ENCODE results near the gene PLEKHO1. TPM values are rescaled to one million over a fixed set of nuclear protein-coding genes. Genes with fewer than 3 reads are reported as not detected.
"Not testable (repeated sequence)": the region's sequence is repeated elsewhere in the genome, so short reads cannot be mapped to it uniquely, and the experiment has no call there.

The PLEKHO1 gene
- total RNA-seq, 3 donors from 2014 or later, result 10.0 to 228 (median 21.9) TPM

DNA sequence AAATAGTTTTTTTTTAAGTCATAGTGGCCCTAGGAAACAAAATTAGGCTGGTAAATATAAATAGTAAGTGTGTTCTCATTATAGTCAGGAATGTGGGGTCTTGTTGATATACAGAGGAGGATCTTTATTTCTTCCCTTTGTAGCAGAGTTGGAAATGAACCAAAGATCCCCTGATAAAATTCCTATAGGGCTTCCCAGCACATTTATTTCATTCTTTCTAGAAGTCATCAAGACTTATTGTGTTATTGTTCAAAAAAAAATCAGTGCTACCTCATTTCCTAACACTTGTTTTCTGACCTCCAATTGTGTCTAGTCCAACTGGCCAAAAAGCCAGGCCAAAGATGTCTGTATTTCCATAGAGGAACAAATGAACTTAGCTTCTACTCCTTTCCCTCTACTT, 7.6 kb upstream of the PLEKHO1 start:
- no peaks in the 10 kb centered on the region for H3K4me1 ChIP-seq (ENCODE audit: low read depth)
- no peaks in the 10 kb centered on the region for H3K36me3 ChIP-seq (ENCODE audit: low read depth)
- TF ChIP-seq, protein P1, sequence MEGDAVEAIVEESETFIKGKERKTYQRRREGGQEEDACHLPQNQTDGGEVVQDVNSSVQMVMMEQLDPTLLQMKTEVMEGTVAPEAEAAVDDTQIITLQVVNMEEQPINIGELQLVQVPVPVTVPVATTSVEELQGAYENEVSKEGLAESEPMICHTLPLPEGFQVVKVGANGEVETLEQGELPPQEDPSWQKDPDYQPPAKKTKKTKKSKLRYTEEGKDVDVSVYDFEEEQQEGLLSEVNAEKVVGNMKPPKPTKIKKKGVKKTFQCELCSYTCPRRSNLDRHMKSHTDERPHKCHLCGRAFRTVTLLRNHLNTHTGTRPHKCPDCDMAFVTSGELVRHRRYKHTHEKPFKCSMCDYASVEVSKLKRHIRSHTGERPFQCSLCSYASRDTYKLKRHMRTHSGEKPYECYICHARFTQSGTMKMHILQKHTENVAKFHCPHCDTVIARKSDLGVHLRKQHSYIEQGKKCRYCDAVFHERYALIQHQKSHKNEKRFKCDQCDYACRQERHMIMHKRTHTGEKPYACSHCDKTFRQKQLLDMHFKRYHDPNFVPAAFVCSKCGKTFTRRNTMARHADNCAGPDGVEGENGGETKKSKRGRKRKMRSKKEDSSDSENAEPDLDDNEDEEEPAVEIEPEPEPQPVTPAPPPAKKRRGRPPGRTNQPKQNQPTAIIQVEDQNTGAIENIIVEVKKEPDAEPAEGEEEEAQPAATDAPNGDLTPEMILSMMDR (IDR thresholded peaks at IDR 0.05), result no peak
- intact Hi-C loops (cut with DNase I, micrococcal nuclease), result no loop called here
- ATAC-seq (no peak), DNase-seq (no peak)
- H3K4me3 ChIP-seq, result no peak overlapping the region
- H3K9me3 ChIP-seq, result no peaks in the 10 kb centered on the region

DNA sequence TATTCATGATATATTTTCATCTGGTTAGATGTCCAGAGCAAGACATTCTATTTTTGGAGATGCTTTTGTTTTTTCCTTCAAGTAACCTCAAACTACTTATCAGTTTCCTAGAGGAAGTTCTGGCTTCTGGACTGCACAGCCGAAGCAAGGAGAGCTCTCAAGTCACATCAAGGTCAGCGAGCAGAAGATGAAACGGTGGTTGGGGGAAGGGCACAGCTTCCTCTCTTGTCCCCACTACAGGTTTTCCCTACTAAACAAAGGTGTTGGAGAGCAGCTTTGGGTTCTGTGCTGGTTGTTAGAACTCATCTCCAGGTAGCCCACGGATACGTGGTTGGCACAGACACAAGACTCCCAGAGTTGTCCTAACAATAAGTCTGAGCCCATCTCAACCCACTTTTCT, 5.1 kb upstream of the PLEKHO1 start:
- DNase-seq, result no peak
- TF ChIP-seq, protein P1 (IDR thresholded peaks at IDR 0.05), result no peak
- Histone ChIP-seq H3K36me3 (ENCODE audit: low read depth) (no peaks in the 10 kb centered on the region), H3K9me3 (no peaks in the 10 kb centered on the region), H3K4me1 (ENCODE audit: low read depth) (peaks cover 8% of the 10 kb centered on the region), H3K4me3 (no peak overlapping the region)
- intact Hi-C loops (cut with DNase I, micrococcal nuclease), result no loop called here
- ATAC-seq, result no peak

DNA sequence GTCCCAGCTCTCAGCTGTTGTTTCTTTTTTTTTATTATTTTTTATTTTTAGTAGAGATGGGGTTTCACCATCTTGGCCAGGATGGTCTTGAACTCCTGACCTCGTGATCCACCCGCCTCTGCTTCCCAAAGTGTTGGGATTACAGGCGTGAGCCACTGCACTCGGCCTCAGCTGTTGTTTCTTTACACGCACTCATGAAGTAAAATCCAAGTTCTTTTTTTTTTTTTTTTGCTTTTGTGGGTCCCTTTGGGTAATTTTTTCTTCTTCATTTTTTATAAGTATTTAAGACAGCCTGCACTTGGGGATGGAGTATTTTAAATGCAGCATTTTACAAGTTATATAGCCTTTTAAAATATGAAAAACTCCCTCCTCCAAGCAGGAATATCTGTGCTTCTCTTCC, 3.7 kb upstream of the PLEKHO1 start:
- ATAC-seq; intact Hi-C loops (cut with DNase I, micrococcal nuclease); H3K4me1 ChIP-seq (ENCODE audit: low read depth); H3K9me3 ChIP-seq; DNase-seq; H3K36me3 ChIP-seq (ENCODE audit: low read depth); H3K4me3 ChIP-seq: not testable (repeated sequence)

DNA sequence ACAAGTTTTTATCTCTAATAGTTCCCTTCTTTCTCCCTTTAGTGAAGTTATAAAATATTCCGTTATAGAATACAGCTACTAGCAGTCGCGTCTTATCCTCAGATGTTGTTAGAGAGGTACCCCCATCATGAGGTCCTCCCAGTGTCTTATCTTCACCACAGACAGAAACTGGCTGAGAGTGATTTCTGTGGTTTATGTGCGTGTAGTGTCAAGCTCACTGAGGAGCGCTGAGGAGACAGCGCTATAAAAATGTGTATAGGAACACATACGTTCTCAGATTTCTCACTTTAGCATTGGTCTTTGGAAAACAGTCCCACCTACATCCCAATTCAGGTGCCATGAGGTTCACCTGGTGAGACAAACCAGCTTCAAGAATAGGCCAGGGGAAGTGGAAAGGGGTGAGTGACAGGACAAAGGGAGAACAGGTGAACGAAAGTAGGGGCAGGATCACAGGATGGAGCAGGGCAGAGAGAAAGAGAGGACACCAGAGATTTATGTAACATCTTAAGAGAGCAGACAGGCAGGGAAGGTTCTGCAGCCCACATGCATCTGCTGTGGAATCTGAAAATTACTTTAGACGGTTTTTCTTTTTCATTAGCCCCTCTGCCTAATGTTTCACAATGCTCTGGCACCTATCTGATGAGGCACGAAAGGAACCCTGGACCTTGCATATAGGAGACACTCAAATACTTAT, 2.7 kb upstream of the PLEKHO1 start:
- Histone ChIP-seq H3K9me3 (no peaks in the 10 kb centered on the region), H3K4me1 (ENCODE audit: low read depth) (peaks cover 15% of the 10 kb centered on the region)
- intact Hi-C loops (cut with DNase I, micrococcal nuclease), result no loop called here

DNA sequence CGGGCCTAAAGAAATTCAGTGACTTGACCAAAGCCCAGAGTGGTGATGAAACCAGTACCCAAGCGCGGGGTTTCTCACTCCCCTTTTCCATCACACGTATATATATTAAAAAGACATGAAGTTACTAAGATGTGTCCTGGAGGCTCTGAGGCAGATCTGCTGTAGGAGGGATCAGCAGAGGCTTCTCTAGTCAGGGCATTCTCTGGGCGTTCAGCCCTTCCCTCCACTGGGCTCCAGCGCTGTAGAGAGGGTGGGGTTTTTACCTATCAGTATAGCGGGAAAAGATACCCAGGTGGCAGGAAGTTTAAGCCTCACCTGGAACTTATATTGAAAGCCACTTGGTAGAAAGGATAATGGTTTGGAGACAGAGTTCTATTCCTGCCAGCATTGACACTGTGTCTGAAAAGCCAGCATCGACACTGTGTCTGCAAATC, 862 bp upstream of the PLEKHO1 start:
- Histone ChIP-seq H3K36me3 (ENCODE audit: low read depth) (no peaks in the 10 kb centered on the region), H3K4me1 (ENCODE audit: low read depth) (peaks cover 15% of the 10 kb centered on the region), H3K4me3 (no peak overlapping the region), H3K9me3 (no peaks in the 10 kb centered on the region)
- no peak for ATAC-seq
- no peak for DNase-seq
- intact Hi-C loops (cut with DNase I, micrococcal nuclease), result no loop called here
- TF ChIP-seq, protein P1 (IDR thresholded peaks at IDR 0.05), result no peak

More for the DNA sequence above, 2.7 kb upstream of the PLEKHO1 start:
- ATAC-seq (no peak), DNase-seq (no peak)
- Histone ChIP-seq H3K36me3 (ENCODE audit: low read depth) (no peaks in the 10 kb centered on the region), H3K4me3 (no peak overlapping the region)
- TF ChIP-seq, protein P1 (IDR thresholded peaks at IDR 0.05), result no peak

DNA sequence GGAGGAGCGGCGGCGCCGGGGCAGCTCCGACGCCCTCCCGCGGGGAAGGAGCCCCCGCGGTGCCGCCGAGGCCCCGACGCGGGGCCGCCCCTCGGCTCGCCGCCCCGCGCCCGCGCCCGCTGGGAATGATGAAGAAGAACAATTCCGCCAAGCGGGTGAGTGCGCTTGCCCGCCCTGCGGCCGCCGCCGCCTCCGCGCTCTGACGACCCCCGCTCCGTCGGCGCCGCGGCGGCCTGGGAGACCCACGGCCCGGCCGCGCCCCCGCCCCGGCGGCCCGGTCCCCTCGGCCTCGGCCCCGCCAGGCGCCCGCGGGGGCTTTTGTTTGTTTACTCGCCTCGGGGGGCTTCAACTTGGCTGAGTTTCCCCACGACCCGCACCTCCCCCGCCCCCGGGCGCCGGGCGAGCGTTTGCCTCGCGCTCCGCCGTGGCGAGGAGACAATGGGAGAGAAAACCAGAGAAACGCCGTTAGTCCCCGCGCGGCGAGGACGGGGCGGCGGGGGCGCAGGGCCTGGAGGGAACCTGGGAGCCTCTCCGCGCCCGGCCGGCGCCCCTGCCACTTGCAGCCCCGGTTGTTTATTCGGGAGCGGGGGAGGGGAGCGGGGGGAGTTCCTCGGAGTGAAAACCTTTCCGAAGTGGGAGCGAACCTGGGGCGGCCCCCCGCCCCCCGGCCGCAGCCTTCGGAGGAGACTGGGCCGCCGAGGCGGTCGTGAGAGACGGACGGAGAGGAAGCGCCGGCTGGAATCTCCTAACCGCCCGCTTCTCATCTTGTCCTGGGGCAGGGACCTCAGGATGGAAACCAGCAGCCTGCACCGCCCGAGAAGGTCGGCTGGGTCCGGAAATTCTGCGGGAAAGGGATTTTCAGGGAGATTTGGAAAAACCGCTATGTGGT, 661 bp downstream of the PLEKHO1 start:
- ATAC-seq (no peak), DNase-seq (peak in 2 of 3 donors; percentile 60 to 66)
- no peaks in the 10 kb centered on the region for H3K36me3 ChIP-seq (ENCODE audit: low read depth)
- H3K4me1 ChIP-seq (ENCODE audit: low read depth), result peaks cover 15% of the 10 kb centered on the region
- no peaks in the 10 kb centered on the region for H3K9me3 ChIP-seq
- intact Hi-C loops (cut with DNase I, micrococcal nuclease), result no loop called here
- TF ChIP-seq, protein P1 (IDR thresholded peaks at IDR 0.05), result no peak
- H3K4me3 ChIP-seq, result peak overlapping the region; percentile 40

Measured in mucosa of descending colon (tissue), 3 donors.